Mucosa of gallbladder (tissue), 1 donor: ENCODE data around the gene KLKB1. TPM values are rescaled to one million over a fixed set of nuclear protein-coding genes. Genes with fewer than 3 reads are reported as not detected.

Source experiments
- DNase-seq: peaks from one replicate; pipeline ENCODE4 v3.0.0-alpha.2; 2020; ENCODE audit warnings: low spot score
- total RNA-seq: library from RNA; stranded (reverse); gene quantifications from one replicate; pipeline ENCODE4 v1.2.1, GENCODE V29; 2021
- donor health status: DM: no; HTN: no; CAD: no.

KLKB1 gene
- total RNA-seq, 1 donor from 2014 or later = 3.7 TPM

DNA sequence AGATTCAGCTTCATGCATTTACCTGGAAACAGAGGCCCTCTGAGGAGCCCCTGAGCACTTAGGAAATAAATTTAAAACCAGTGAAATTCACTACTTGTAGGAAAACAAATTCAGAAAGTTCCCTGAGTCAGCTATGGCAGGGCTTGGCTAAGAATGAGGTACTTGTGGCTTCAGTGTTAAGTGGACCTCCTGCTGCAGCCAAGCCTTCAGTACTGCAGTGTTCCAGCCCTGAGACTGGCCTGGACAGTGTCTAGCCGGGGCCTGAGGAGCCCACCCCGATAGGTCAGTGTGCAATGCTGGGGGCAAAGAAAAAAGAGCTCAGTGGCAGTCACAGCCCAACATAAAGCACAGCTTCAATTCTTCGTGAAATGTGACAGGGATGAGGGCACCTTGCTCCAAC is 80.6 kb downstream of the KLKB1 start:
- no peak for DNase-seq

Other genes starting within 250 kb of the KLKB1 start
- gene TLR3, start 158.4 kb upstream of the KLKB1 start, total RNA-seq = 30.2 TPM
- 38.2 TPM for gene FAM149A, start 122.8 kb upstream of the KLKB1 start, total RNA-seq
- 96.4 TPM for gene CYP4V2, start 35.9 kb upstream of the KLKB1 start, total RNA-seq
- gene F11, start 38.7 kb downstream of the KLKB1 start, total RNA-seq = 23.9 TPM